HG02763 (cell line): Measurements from ENCODE around the gene ACBD3.

Experiments
- ATAC-seq: cut with Tn5 transposase; IDR thresholded peaks from one replicate; pipeline ENCODE4 v1.9.1; 2021; ENCODE audit warnings: mild to moderate bottlenecking, moderate library complexity; ENCODE audit not compliant: unreplicated experiment

ACBD3 gene

GRCh38 chr1:226135059-226135651 lies 51.4 kb downstream of the ACBD3 start:
- no peak for ATAC-seq

- no peak for ATAC-seq
These were observed 52.1 kb downstream of the ACBD3 start for GRCh38 chr1:226134170-226135058.

GRCh38 chr1:226133504-226134123 lies 52.9 kb downstream of the ACBD3 start:
- no peak for ATAC-seq

GRCh38 chr1:226132728-226133503 lies 53.6 kb downstream of the ACBD3 start:
- no peak for ATAC-seq

GRCh38 chr1:226131639-226132038 lies 54.9 kb downstream of the ACBD3 start:
- ATAC-seq = no peak

- no peak for ATAC-seq
These were observed 57.3 kb downstream of the ACBD3 start for GRCh38 chr1:226129230-226129629.

- no peak for ATAC-seq
These were observed 58.0 kb downstream of the ACBD3 start for GRCh38 chr1:226128487-226129075.

GRCh38 chr1:226126824-226127569 lies 59.5 kb downstream of the ACBD3 start:
- peak; percentile 0 for ATAC-seq

GRCh38 chr1:226125831-226126230 lies 60.7 kb downstream of the ACBD3 start:
- no peak for ATAC-seq

- ATAC-seq = no peak
These were observed 61.4 kb downstream of the ACBD3 start for GRCh38 chr1:226125097-226125630.

- no peak for ATAC-seq
These were observed 62.7 kb downstream of the ACBD3 start for GRCh38 chr1:226123591-226124471.

GRCh38 chr1:226123212-226123560 lies 63.4 kb downstream of the ACBD3 start:
- no peak for ATAC-seq

GRCh38 chr1:226121587-226122400 lies 64.7 kb downstream of the ACBD3 start:
- peak; percentile 60 for ATAC-seq

- ATAC-seq = no peak
These were observed 65.4 kb downstream of the ACBD3 start for GRCh38 chr1:226121049-226121586.

GRCh38 chr1:226120398-226120797 lies 66.1 kb downstream of the ACBD3 start:
- no peak for ATAC-seq

- ATAC-seq = no peak
These were observed 67.4 kb downstream of the ACBD3 start for GRCh38 chr1:226119169-226119568.

GRCh38 chr1:226118357-226118756 lies 68.2 kb downstream of the ACBD3 start:
- ATAC-seq = no peak

- no peak for ATAC-seq
These were observed 69.2 kb downstream of the ACBD3 start for GRCh38 chr1:226117330-226117729.
